ES-I3 (cell line): ENCODE measurements around the gene MEOX1.
"Not testable (repeated sequence)": the region's sequence is repeated elsewhere in the genome, so short reads cannot be mapped to it uniquely, and the experiment has no call there.

Source experiments
- H3K36me3 ChIP-seq: 2 replicates; pipeline ENCODE4 v1.6.1; 2013; ENCODE audit warnings: mild to moderate bottlenecking, low read length, control low read depth, moderate library complexity; ENCODE audit not compliant: insufficient read depth
- H3K4me1 ChIP-seq: 2 replicates; pipeline ENCODE4 v1.6.1; 2013; ENCODE audit warnings: mild to moderate bottlenecking, control low read depth, low read length; ENCODE audit not compliant: insufficient read depth
- H3K9ac ChIP-seq: 2 replicates; pipeline ENCODE4 v1.6.1; 2013; ENCODE audit warnings: low read depth, mild to moderate bottlenecking, low read length, moderate library complexity
- H3K9me3 ChIP-seq: 2 replicates; pipeline ENCODE4 v1.6.1; 2013; ENCODE audit warnings: mild to moderate bottlenecking, low read length, moderate library complexity; ENCODE audit not compliant: control insufficient read depth, insufficient read depth

The MEOX1 gene

DNA sequence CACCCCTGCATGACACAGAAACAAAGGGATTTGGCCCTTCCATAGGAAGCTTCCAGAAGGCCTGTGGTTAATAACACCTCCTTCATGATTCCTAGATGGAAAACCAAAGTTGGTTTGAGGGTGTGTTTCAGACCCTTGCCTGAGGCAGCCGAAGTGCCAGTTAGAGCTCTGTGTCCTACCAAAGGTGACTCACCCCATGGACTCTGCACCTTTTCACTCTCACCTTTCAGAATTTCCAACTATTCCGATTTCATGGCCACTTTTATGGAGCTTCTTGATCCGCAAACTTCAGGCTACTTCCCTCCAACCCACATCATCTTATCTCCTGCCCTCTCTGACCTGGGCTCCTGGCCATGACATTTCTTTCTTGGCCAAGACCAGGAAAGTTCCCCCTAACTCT lies 49.2 kb downstream of the MEOX1 start:
- Histone ChIP-seq H3K9me3 (0 out of 2 replicates have a peak, but pooled peaks cover 4% of the 10 kb centered on the region), H3K9ac (no peak overlapping the region), H3K4me1 (no peaks in the 10 kb centered on the region), H3K36me3 (no peaks in the 10 kb centered on the region)

DNA sequence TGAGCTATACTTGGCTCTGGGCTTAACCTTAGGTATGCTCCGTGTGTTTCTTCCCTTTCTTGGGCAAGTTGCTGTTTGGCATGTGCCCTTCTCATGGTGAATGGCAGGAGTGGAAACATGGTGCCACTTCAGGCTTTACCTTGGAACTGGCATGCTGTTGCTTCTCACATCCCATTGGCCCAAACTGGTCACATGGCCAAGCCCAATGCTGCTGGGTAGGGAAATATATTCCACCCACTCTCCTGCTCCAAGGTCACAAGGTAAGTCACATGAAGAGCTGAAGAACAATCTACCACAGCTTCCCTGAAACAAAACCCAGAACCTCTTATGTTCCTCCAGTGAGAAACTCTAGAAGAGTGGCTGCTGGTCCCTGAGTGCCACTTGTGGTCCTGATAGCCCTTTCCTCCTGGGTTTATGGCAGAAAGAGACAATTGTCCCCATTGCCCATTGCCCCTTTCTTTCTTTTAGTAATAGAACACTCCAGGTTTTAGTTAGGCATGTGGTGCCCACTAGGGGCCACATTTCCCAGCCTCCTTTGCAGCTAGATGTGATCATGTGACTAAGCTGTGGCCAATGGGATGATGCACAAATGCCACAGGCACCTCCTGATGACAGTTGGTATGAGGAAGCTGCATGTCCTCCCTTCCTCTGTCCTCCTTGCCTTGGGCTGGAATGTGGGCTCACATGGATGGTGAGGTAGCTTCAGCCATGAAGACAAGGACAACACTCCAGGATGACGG lies 50.3 kb downstream of the MEOX1 start:
- no peaks in the 10 kb centered on the region for H3K4me1 ChIP-seq
- H3K36me3 ChIP-seq = no peaks in the 10 kb centered on the region
- no peak overlapping the region for H3K9ac ChIP-seq
- H3K9me3 ChIP-seq = 0 out of 2 replicates have a peak, but pooled peaks cover 4% of the 10 kb centered on the region

DNA sequence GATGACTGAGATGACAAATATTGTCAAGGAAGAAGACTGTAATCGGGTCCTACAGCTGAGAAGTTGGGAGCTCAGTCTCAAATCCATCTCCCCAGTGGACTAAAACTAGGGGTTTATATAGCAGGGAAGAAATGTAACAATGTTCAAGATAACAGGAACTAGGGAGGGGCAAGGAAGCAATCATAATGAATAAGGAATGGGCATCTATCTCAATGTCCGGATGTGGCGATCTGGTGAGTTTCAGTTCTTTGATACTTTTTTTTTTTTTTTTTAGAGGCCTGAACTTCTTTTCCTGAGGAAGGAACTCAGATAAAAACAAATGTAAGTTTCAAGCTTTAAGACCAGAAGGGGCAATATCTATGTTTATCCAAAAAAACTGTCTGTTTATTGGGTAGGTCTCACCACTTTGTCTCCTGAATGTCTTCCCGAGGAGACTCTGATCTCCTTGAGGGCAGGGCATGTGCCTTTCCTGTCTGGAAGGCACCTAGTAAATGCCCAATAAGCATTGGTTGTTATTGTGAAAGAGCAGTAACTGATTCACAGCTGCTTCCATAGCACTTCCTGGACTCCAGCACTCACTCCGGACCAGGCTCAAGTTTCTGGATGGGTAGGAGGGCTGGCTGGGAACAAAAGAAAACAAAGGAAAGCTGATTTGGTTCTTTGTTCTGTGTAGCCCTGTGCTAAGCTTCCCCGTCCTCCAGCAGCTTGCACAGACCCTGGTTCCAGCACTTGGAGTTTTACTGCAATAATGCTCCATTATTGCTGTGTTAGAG lies 51.9 kb downstream of the MEOX1 start:
- Histone ChIP-seq H3K36me3 (no peaks in the 10 kb centered on the region), H3K9me3 (0 out of 2 replicates have a peak, but pooled peaks cover 6% of the 10 kb centered on the region), H3K4me1 (no peaks in the 10 kb centered on the region), H3K9ac (no peak overlapping the region)

DNA sequence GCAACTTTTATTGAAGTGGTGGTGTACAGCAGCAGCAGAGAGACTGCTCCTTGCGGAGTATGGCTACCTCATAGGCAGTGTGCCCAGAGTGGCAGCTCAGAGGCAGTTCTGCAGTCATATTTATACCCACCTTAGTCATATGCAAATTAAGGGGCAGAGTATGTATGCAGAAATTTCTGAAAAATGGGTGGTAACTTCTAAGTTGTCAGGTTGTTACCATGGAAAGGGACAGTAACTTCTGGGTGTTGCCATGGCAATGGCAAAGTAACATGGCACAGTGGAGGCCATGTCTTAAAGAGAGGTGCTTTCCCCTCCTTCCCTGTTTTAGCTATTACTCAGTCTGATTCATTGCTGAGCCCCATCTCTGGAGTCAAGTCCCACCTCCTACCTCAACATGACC lies 53.4 kb downstream of the MEOX1 start:
- Histone ChIP-seq H3K4me1 (no peaks in the 10 kb centered on the region), H3K9ac (no peak overlapping the region), H3K9me3 (0 out of 2 replicates have a peak, but pooled peaks cover 7% of the 10 kb centered on the region), H3K36me3 (no peaks in the 10 kb centered on the region)

DNA sequence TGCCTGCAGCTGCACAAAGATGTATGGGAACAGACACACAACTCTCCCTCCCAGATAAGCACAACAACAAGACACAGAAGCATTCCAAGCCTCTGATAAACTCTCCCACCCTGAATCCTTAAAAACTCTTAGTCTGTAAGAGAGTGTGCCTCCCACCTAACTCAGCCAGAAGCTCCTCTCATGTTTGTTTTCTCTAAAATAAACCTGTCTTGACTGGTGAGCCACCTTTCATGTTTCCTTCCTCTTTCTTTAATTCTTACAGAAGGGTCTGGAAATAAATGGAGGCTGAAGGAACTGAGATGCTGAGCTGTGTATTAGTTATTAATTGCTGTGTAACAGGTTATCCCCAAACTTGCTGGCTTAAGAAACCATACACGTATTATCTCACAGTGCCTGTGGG lies 57.2 kb downstream of the MEOX1 start:
- 0 out of 2 replicates have a peak, but pooled peaks cover 3% of the 10 kb centered on the region for H3K9me3 ChIP-seq
- H3K4me1 ChIP-seq = peaks cover 5% of the 10 kb centered on the region
- H3K36me3 ChIP-seq = no peaks in the 10 kb centered on the region
- no peak overlapping the region for H3K9ac ChIP-seq

DNA sequence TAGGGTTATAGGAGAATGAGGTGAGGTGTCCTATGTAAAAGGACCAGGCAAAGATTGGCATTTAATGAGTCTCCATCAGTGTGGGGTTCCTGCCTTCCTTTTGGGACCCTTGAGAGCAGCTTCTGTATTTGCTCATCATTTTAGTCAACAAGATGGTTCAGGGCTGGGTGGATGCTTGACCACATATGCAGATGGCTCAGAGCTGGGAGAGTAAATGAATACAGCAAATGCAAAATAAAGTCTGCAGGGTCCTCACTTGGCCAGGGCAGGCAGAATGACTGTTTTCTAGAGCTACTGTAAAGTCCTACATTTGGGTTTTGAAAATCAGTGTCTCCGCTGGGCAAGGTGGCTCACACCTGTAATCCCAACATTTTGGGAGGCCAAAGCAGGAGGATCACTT lies 58.4 kb downstream of the MEOX1 start:
- Histone ChIP-seq H3K9ac (no peak overlapping the region), H3K4me1 (peaks cover 7% of the 10 kb centered on the region), H3K36me3 (no peaks in the 10 kb centered on the region), H3K9me3 (0 out of 2 replicates have a peak, but pooled peaks cover 3% of the 10 kb centered on the region)

DNA sequence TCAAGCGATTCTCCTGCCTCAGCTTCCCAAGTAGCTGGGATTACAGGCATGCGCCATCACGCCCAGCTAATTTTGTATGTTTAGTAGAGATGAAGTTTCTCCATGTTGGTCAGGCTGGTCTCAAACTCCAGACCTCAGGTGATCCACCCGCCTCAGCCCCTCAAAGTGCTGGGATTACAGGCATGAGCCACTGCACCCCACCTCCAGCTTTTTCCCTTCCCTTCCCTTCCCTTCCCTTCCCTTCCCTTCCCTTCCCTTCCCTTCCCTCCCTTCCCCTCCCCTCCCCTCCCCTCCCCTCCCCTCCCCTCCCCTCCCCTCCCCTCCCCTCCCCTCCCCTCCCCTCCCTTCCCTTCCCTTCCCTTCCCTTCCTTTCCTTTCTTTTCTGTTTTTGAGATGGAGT lies 59.2 kb downstream of the MEOX1 start:
- H3K9me3 ChIP-seq, H3K36me3 ChIP-seq, H3K9ac ChIP-seq: not testable (repeated sequence)
- H3K4me1 ChIP-seq = peaks cover 11% of the 10 kb centered on the region

DNA sequence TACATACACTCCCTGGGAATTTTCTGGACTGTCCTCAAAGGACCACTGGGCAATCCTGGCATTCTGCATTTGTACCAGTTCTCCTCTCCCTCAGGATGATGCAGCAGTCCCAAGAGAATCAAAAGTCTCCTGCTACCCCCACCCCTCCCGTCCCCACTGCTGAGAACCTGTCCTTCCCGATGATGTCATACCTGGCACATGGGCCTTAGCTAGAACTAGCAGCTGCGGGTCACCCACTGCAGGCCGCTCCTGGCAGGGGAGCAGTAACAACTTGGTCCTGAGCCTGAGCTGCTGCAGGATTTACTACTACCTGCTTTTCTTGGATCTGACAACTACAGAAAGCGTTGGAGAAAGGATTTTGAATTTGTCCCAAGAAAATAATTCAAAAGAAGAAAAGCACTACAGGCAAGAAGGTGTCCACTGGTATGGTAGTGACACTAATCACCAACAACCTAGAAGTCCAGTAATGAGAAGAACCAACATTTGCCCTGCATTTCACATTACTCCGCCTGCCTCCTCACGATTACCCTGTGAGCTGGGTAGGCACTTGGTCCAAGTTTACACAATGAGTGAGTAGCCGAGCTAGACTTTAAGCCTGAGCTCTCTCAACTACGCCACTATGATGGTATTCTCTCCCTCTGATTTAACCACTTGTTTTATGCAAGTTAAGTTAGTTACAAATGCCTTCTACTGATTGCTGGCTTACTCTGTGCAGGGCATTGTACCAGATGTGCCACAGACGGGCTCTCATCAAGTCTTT lies 60.3 kb downstream of the MEOX1 start:
- 0 out of 2 replicates have a peak, but pooled peaks cover 3% of the 10 kb centered on the region for H3K9me3 ChIP-seq
- no peaks in the 10 kb centered on the region for H3K36me3 ChIP-seq
- peaks cover 11% of the 10 kb centered on the region for H3K4me1 ChIP-seq
- no peak overlapping the region for H3K9ac ChIP-seq

DNA sequence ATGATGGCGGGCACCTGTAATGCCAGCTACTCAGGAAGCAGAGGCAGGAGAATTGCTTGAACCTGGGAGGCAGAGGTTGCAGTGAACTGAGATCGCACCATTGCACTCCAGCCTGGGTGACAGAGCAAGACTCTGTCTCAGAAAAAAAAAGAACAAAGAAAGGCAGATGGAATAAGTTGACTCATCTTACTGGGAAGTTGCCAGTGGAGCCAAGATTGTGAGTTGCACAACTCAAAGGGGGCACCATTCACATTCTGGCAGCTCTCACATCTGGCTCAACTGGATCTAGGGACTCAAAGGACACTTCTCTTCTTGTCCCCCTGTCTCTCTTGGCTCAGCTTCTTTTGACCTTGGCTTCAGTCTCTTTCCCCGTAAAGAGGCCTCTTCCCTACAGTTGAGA lies 61.9 kb downstream of the MEOX1 start:
- Histone ChIP-seq H3K36me3 (no peaks in the 10 kb centered on the region), H3K9ac (no peak overlapping the region), H3K4me1 (peaks cover 11% of the 10 kb centered on the region), H3K9me3 (0 out of 2 replicates have a peak, but pooled peaks cover 2% of the 10 kb centered on the region)

DNA sequence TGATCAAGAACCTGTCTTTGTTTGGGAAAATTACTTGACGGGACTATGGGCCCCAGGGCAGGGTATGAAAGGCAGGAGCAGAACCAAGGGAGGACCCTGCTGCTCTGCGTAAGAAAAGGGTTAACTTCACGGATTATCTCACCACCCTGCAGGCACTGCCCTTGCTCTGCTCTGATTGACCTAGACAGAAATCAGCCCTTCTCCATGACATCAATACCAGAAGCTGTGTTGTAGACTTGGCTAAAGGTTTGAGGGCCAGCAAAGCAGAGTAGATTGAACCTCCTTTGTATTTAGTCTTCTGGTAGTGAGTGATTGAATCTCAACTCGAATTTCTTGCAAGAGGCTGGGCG lies 62.7 kb downstream of the MEOX1 start:
- Histone ChIP-seq H3K9ac (no peak overlapping the region), H3K9me3 (no peaks in the 10 kb centered on the region), H3K36me3 (no peaks in the 10 kb centered on the region), H3K4me1 (peaks cover 11% of the 10 kb centered on the region)

DNA sequence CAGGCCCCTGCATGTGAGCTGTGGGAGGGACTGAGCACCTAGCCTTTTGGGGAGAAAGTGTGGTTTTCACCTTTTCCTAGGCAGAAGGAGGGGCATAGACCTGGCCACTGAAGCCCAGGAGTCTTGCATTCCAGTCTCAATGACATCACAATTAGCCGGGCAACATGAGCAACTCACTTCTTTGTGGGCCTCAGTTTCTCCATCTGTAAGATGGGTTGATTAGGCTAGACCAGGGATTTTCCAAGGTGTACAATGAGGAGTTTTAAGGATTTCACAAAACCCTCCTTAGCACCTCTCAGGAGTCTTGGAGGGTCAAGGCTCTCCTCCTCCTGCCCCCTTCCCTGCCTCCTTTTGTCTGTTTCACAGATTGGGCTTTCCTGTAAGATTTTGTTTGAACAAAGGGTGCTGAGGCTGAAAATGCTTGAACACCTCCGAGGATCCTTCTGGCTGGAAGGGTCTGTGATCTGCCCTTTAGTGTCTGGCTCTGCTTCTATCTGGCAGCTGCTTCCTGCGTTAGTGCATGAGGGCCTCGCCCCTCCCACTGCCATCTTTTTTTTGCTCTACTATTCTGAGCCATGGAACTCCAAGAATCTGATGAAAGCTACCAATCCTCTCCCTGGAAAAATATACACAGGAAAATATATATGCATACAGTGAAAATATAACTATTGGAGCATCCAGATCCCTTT lies 63.2 kb downstream of the MEOX1 start:
- no peaks in the 10 kb centered on the region for H3K36me3 ChIP-seq
- H3K9me3 ChIP-seq = no peaks in the 10 kb centered on the region
- H3K4me1 ChIP-seq = peaks cover 11% of the 10 kb centered on the region
- H3K9ac ChIP-seq = no peak overlapping the region

DNA sequence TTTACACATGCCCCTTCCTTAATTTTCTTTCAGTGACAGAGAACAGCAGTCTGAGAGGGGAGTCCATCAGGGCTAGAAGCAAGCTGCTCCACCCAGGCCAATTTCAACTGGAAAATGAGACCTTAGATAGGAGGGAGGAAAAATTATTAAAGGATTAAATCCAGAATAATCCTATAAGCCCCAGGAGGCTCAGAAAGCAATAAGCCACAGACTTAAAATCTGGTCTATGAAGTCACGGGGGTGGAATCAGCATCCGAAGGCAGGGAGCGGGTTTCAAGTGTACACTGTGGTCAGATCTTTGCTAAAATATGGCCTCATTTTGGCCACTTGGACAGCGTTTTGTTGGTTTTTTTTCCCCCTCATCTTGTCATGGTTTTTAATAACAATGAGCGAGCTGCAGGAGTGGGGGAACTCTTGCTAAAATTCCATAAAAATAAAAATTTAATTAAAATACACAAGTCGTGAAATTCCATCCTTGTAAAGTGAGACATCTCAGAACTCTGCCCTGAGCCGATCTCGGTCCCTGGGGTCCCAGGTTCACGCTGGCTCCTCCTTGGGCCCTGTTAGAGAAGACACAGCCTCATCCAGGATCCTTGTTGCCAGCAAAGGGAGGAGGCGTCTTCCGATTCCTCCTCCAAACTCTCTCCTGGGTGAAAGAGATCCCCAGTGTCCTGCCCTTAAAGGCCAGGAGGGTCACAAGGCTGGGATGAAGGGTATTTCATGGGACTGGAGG lies 63.9 kb downstream of the MEOX1 start:
- H3K9me3 ChIP-seq = no peaks in the 10 kb centered on the region
- no peak overlapping the region for H3K9ac ChIP-seq
- peaks cover 11% of the 10 kb centered on the region for H3K4me1 ChIP-seq
- H3K36me3 ChIP-seq = no peaks in the 10 kb centered on the region

DNA sequence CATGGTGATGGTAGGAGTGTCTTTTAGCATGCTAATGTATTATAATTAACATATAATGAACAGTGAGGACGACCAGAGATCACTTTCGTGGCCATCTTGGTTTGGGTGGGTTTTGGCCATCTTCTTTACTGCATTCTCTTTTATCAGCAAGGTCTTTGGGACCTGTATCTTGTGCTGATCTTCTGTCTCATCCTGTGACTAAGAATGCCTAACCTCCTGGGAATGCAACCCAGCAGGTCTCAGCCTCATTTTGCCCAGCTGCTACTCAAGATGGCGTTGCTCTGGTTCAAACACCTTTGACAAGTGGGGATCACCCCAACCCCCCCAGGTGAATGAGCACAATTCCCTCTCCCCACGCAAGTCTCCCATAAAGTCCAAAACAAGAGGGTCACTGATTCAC lies 66.3 kb downstream of the MEOX1 start:
- Histone ChIP-seq H3K9ac (no peak overlapping the region), H3K4me1 (peaks cover 14% of the 10 kb centered on the region), H3K36me3 (no peaks in the 10 kb centered on the region), H3K9me3 (no peaks in the 10 kb centered on the region)
